H4 (cell line): ENCODE results near the gene ANO6. TPM values are rescaled to one million over a fixed set of nuclear protein-coding genes. Genes with fewer than 3 reads are reported as not detected.
"Not testable (repeated sequence)": the region's sequence is repeated elsewhere in the genome, so short reads cannot be mapped to it uniquely, and the experiment has no call there.

Source experiments
- DNase-seq: peaks from one replicate; pipeline ENCODE4 v3.0.0-alpha.2; 2015; ENCODE audit warnings: low spot score
- total RNA-seq: library from RNA; depleted of rRNA; stranded (reverse); fragments of >200 nt; shearing (Covaris generic); gene quantifications from 2 replicates; pipeline ENCODE4 v1.2.3, GENCODE V29; 2014

The ANO6 gene
- total RNA-seq, 1 experiment from 2014 or later: 37.6 TPM

DNA sequence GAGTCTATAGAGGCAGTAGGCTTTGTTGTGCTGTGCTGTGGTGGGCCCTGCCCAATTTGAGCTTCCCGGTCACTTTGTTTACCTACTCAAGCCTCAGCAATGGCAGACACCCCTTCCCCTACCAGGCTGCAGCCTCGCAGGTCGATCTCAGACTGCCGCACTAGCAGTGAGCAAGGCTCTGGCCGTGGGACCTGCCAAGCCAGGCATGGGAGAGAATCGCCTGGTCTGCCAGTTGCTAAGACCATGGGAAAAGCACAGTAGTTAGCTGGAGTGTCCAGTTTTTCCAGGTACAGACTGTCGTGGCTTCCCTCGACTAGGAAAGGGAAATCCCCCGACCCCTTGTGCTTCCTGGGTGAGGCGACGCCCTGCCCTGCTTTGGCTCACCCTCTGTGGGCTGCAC lies 26.3 kb downstream of the ANO6 start:
- no peak for DNase-seq

DNA sequence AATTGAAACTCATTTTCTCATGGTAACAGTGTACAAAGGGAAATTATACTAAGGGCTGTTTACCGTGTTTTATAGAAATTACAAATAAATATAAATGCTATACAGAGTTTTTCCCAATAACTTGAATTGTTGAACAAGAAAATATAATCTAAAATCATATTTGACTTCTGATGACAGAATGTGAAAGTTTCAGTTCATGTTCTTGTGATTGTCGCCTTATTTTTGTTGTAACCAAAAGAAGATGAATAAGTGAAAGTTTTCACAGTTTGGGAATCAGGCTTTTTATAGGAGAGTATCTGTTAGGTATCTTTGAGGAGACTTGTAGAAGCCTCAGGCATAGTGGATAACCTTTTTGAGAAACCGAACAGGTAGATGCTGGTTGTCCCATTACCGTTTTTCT lies 28.1 kb downstream of the ANO6 start:
- no peak for DNase-seq

DNA sequence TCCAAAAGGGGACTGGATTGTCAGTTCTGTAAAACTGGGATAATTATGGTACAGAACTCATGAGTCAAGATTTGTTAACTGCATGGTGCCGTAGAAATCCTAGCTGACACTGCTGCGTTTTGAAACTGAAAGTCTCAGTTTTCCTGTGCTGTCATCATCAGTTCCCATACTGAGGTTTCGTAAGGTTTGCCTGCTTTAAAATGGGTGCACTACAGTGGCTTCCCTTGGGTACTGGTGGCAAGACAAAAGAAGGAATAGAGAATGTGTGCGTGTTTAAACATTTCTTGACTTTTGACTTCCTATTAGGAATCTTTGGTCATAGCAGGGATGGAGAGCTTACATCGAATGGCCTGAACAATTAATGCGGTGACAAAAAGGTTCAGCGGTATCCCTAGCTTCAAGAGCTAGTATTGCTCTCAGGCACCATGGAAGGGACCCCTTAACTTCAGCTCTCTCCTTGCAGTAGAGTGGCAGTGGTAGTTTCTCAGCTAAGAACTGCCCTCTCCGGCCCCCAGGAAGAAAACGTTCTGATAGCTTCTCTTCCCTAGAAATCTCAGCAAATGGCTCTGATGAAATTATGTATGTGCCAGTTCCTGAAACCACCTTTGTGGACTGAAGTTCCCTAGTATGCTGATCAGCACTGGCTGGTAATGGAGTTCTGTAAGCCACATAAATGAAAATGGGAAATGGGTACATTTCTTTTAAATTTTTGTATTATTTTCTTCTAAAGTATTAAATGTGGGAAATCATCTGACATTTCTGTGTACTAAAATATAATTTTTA lies 28.9 kb downstream of the ANO6 start:
- peak; percentile 68 for DNase-seq

DNA sequence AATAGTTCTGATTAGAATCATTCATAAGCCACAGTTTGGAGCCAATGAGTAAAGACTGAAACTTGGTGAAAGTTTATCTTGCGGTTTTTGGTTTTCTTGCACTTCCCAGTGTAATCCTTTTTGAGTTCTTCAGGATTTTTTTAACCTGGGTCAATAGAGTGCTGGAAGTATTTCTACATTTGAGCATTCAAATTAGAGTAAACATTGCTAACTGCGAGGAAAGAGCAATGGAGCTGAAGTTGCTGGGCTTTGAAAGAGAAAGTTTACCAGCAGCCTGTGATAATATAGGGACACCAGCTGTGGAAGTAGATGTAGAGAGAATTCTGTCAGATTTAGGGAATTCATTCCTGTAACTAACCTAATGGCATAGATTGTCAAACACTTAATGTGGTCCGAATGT lies 30.3 kb downstream of the ANO6 start:
- no peak for DNase-seq

DNA sequence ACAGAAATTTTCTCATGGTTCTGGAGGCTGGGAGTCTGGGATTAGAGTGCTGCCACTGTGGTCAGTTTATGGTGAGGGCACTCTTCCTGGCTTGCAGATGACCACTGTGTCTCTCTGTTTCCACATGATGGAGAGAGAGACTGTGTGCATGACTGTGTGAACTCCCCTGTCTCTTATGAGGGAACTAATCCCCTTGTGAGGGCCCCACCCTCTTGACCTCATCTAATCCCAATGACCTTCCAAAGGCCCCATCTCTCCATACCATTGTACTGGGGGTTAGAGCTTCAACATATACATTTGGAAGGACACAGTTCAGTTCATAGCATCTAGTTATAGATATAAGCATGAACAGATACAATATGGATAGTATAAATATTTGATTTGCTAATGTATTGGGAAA lies 31.7 kb downstream of the ANO6 start:
- no peak for DNase-seq

DNA sequence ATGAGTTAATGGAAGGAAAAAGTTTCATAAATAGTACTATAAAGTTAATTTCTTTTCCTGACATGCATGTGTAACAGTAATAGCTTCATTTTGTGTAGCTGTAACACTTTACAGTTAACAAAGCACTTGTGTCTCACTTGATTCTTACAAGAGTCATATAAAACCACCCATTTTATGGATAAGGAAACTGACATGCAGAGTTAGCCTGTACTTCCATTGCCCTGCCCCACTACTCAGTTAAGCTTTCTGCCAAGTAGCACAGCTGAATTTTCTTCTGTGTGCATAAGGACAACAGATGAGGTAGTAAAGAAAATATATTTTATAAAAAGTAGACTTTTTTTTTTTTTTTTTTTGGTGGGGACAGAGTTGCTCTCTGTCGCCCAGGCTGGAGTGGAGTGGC lies 32.2 kb downstream of the ANO6 start:
- DNase-seq: no peak

DNA sequence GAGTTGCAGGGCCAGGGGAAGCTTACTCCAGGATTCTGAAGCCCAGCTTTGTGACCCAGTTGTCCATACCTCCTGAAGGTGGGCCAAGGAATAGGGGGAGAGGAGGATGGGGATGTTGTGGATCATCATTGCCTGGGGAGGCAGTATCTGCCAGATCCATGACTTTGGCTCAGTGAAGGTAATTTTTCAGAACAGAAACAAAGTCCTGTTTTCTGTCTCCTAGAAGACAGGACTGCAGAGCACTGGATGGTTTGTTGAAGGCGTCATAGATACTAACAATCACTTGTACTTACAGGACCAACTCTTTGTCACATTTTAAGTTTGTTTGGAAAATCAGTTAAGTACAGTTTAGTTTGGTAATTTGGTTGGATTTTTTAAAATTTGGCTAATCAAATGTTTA lies 38.4 kb downstream of the ANO6 start:
- DNase-seq: no peak

DNA sequence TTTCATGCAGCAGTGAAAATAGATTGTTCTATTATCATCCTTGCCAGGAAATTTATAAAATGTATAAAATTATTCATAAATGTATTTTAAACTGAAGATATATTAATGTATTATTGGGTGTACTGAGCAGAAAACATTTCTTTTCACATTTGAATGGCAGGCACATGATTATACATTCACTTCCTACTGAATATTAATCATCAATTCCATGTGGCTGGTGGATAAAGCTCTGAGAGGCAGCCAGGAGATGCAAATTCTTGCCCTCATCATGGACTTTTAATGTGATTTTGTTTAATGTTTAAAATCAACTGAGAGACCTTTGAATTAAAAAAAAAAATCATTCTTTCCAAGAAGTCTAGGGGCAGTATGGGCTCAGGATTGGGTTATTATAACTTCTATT lies 40.8 kb downstream of the ANO6 start:
- DNase-seq: no peak

DNA sequence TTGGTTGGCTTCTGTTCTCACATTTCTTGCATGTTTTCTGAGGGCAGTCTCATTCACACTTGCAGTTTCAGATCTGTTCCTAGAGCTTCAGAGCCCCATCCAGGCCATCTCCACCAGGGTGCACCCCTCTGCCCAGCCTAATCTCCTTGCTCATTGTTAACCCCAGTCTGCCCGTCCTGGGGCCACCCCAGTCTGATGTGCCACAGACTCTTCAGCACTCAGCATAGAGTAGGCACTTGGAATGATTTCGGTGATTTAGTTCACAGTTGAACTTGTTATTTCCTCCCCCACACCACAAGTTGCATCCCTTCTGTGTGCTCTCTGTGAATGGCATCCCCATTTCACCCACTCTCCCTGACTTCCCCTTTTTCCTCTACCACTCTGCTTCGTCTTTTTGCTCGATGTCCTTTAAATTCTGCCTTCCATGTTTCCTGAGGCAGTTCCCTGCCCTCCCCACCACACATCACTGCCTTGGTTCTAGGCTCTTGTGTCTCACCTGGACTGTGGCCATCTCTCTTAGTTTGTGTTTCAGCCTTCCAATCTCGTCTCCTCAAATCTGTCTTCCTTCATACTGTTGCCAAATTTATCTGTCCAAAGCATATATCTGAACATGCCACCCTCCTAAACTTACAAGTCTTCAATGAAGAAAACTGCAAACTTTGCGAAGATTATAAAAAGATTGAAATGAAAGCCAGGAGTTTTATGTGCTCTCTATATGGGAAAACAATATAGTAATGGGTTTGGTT lies 41.5 kb downstream of the ANO6 start:
- DNase-seq: no peak

DNA sequence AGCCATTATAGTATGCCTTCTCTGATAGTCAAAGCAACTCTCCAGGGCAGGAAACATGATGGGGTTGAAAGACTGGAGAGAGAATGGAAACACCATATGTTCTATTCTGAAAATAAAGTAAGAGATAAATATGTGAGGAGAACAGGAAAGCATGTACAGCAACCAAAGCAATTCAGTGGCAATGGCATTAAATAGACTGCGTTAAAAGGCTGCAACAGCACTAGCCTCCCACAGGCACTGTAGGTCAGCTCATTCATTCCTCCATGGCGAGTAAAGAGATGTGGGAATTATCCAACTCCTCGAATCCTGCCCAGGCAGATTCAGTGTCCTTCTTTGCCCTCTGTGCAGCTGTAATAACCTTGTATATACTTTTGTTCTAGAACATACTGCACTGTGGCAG lies 43.8 kb downstream of the ANO6 start:
- DNase-seq: no peak

DNA sequence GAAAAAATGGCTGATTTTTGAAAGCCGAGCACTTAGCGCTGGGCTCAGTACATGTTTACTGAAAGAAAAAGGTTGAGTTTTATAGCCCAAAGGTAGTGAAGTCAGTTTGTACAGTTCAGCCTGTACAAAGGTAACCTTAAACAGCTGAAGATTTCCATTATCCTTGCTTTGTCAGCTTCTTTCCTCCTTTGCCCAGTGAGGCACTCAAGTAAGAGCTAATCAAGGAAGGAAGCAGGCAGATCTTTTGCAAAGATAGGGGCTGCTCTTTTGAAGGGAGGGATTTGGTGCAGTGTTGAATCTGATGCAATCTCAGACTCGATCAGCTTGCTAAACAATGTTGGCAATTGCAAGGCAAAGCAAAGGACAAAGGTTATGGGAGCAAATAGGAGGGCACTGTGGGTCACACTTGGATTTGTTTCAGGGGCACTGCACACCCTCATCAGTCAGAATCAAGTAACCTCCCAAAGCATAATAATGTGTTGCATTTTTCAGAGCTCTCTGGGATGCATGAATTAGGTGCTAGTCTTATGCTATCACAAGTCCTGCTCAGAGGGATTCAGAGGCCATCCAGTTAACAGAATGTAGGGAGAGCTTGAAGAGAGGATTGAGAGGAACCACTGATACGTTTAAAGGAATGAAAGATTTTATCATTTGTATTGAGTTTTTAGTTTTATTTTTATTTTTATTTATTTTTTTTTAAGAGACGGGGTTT lies 44.4 kb downstream of the ANO6 start:
- DNase-seq: peak; percentile 13

DNA sequence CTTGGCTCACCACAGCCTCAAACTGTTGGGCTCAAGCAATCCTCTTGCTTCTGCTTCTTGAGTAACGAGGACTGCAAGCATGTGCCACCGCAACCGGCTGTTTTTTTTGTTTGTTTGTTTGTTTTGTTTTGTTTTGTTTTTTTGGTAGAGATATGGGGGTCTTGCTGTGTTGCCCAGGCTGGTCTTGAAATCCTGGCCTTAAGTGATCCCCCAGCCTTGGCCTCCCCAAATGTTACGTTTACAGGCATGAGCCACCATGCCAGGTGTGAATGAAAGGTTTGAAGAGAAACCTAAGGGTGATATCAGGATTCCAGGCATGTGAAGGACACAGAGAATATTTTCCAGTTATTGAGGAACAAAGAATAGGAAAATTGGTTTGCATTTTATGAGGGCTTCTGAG lies 45.0 kb downstream of the ANO6 start:
- no peak for DNase-seq

DNA sequence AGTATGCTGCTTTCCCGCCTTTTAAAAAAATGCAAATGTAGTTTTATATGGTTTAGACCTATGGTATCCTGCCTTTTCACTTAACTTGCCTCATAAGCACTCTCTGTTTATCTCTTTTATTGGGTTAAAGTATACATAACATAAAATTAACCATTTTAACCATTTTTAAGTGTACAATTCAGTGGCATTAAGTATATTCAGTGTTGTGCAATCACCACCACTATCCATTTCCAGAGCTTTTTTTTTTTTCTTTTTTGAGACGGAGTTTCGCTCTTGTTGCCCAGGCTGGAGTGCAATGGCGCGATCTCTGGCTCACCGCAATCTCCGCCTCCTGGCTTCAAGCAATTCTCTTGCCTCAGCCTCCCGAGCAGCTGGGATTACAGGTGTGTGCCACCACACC lies 46.3 kb downstream of the ANO6 start:
- not testable (repeated sequence) for DNase-seq

DNA sequence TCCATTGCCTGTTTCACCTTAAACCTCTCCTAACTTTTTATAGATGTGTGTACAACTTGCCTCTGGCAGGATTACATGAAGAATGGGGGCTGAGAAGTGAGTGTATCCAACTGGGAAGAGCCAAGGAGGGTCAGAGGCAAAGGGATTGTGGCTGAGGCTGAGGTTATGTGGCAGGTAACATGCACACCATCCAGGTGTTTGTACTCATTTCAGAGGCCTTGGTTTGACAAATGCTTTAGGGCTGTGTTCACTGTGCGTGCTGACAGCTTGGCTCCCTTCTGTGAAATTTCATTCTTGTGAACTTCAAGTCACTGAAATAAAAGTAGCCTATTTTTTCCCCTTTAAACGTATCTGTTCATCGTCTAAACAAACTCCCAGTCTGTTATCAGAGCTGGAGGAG lies 47.7 kb downstream of the ANO6 start:
- DNase-seq: no peak

DNA sequence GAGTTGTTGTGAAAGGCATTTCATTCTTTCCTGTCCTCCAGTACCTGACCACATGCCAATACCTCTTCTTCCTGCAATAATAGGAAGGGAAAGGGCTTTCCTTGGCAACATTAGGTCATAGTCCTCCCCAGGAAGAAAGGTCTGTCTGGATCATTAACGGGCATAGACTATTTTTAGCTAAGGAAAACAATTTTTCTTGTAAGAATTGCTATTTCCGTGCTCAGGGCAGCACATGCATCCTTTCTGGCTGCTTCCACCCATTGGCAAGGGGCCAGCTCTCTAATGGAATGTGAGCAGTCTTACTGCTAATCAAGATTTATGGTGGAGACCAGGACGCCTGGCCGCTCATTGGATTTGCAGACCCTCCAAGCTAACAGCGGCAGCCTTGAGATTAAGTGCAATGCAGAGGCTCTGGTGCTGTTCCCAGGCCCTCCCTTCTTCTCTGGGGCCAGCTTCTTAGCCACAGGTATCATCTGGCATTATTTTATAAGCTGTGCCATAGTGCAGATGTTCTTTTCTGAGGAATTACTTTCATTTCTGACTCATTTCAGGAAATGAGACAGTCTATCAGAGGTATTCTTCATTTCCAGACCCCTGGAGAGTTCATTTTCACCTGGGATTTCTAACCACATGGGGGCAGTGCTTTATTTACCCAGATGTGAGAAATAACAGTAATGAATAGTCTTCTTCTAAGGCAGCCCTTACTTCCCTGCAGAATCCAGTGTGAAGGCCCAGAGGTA lies 52.9 kb downstream of the ANO6 start:
- DNase-seq: peak; percentile 74

DNA sequence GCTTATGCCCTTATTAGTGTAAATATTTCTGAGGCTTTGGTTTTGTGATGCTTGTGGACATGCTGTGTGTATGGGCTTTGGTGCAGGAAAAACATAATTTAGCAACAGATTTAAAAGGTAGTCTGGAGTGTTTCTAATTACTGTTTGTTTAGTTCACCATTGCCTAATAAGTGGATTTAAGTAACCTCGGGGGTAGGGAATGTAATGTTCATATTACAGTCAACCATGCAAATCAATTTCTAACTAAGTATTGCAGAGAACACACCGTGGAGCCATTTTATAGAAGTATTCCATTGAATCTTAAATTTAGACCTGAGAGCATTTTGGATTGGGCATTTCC lies 53.5 kb downstream of the ANO6 start:
- no peak for DNase-seq

DNA sequence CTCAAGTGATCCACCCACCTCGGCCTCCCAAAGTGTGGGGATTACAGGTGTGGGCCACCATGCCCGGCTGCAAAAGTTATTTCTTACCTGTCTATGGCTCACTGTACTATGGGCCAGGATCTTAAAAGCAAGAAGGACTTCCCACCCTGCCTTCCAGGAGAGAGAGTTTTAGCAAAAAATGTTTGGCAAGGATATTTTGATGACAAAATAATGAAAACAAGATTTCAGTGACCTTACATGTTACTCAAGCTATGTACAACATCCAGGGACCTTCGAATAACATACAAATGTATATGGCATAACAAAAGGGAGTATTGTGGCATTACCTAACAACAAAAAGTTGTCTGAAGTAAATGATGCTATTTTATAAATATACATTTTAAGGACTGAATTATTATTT lies 55.1 kb downstream of the ANO6 start:
- no peak for DNase-seq

DNA sequence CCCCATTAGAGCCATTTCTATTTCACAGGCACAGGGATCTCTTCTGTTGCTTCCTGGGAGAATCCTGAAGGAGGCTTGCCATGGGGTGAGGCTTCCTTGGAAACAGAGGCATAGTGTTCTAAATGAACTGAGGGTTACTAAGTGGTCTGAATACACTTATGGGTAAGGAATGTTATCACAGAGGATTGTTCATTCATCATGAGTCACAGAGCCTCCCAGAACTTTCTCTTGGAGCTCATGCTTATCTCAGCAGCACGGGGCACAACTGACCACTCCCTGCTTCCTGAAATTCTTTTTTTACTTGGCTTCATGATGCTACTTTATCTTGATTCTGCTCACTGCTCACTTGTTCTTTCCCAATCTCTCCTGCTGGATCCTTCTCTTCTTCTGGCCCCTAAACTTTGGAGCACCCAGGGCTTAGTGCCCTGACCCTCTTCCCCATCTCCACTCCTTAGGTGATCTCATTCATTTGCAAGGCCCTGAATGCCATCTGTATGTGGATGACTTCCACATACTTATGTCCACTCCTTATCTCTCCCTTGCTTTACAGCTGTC lies 57.9 kb downstream of the ANO6 start:
- DNase-seq: peak; percentile 44

DNA sequence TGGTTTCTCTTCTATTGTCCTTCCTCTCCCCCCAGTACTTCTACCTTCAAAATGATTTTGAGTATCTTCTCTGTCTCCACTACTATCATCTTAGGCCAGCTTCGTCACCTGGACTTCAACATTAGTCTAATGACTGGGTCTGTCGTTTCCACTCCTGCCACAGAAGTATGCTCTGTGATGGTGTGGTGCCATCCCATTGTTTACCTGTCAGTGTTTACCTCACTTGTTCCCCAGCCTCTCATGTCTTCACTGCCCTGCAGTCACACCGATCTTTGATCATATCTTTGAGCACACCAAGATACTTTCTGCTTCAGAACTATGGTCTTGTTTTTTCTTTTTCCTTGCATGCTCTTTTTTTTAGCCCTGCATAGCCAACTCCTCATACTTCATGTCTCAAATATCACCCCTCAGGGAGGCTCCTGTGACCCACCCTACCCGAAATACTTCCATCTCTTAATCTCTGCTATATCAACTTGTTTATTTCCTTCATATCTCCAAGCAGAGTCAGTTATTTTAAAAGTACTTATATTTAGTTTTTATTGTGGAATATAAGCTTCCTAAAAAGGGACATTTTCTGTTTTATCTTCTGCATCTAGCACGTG lies 60.4 kb downstream of the ANO6 start:
- DNase-seq: no peak

DNA sequence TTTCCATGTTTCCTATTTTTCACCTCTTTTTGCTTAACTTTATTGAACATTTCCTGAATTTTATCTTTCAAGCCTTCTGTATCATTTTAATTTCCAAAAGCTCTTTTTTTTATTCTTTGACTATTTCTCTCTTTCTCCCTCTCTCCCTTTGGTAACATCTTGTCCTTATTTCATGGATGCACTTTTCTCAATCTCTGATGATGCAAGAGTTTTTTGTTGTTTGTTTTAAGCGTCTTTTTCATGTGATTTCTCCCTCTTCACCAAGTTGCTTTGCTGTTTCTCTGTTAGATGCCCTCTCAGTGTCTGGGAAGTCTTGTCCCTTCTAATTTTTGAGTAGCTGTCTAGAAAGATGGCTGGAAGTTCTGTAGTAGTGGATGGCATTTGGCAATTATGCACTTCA lies 62.6 kb downstream of the ANO6 start:
- no peak for DNase-seq
